ENCODE measurements around the gene ELAC2.
"Not testable (repeated sequence)": the region's sequence is repeated elsewhere in the genome, so short reads cannot be mapped to it uniquely, and the experiment has no call there.

The ELAC2 gene

GRCh38 chr17:12985431-12986293 is 32.2 kb downstream of the ELAC2 start:
- no peak for DNase-seq

- DNase-seq: no peak
Measured at GRCh38 chr17:12983991-12984884, 33.6 kb downstream of the ELAC2 start.

GRCh38 chr17:12982224-12982623 is 35.6 kb downstream of the ELAC2 start:
- no peak for DNase-seq

GRCh38 chr17:12979826-12980500 is 37.9 kb downstream of the ELAC2 start:
- DNase-seq: no peak

- no peak for DNase-seq
Measured at GRCh38 chr17:12979246-12979645, 38.6 kb downstream of the ELAC2 start.

- not testable (repeated sequence) for DNase-seq
Measured at GRCh38 chr17:12978787-12979186, 39.0 kb downstream of the ELAC2 start.

GRCh38 chr17:12977008-12977751 is 40.6 kb downstream of the ELAC2 start:
- no peak for DNase-seq

GRCh38 chr17:12974005-12974531 is 43.8 kb downstream of the ELAC2 start:
- no peak for DNase-seq

- DNase-seq: no peak
Measured at GRCh38 chr17:12973496-12974004, 44.3 kb downstream of the ELAC2 start.

GRCh38 chr17:12967962-12968361 is 49.9 kb downstream of the ELAC2 start:
- DNase-seq: no peak

- no peak for DNase-seq
Measured at GRCh38 chr17:12966413-12966812, 51.4 kb downstream of the ELAC2 start.

GRCh38 chr17:12965988-12966387 is 51.8 kb downstream of the ELAC2 start:
- DNase-seq: no peak

- DNase-seq: no peak
Measured at GRCh38 chr17:12964840-12965239, 53.0 kb downstream of the ELAC2 start.

- no peak for DNase-seq
Measured at GRCh38 chr17:12964162-12964561, 53.7 kb downstream of the ELAC2 start.

GRCh38 chr17:12963505-12963904 is 54.3 kb downstream of the ELAC2 start:
- DNase-seq: no peak

GRCh38 chr17:12961655-12962054 is 56.2 kb downstream of the ELAC2 start:
- DNase-seq: no peak

- no peak for DNase-seq
Measured at GRCh38 chr17:12959441-12959840, 58.4 kb downstream of the ELAC2 start.

- no peak for DNase-seq
Measured at GRCh38 chr17:12958786-12959185, 59.0 kb downstream of the ELAC2 start.

GRCh38 chr17:12955521-12955920 is 62.3 kb downstream of the ELAC2 start:
- no peak for DNase-seq

- DNase-seq: no peak
Measured at GRCh38 chr17:12953156-12953555, 64.7 kb downstream of the ELAC2 start.

GRCh38 chr17:12952012-12952411 is 65.8 kb downstream of the ELAC2 start:
- no peak for DNase-seq

- no peak for DNase-seq
Measured at GRCh38 chr17:12947047-12947446, 70.8 kb downstream of the ELAC2 start.

Measured in NCI-H1048 (cell line).